Upper lobe of left lung (tissue), 6 donors: ENCODE results near the gene TIPARP. TPM values are rescaled to one million over a fixed set of nuclear protein-coding genes. Genes with fewer than 3 reads are reported as not detected.
A peak's percentile ranks its signal among the peaks of the same experiment; 100 is the strongest.

Experiments
- ATAC-seq, 2 donors: fragments of 200-7000 bp; cut with Tn5 transposase; one replicate each; pipeline ENCODE4 v1.9.1; 2022; ENCODE audit warnings: mild to moderate bottlenecking in 2 of 2, moderate library complexity in 2 of 2; ENCODE audit not compliant: low FRiP score in 2 of 2
- DNase-seq, 2 donors: peaks; one replicate each; pipeline ENCODE4 v3.0.0-alpha.2; 2019 to 2020
- H3K27ac ChIP-seq, 4 donors: fragments of 200-600 bp; sonication (generic); one replicate each; pipeline ENCODE4 v1.5.1; 2016 to 2019
- H3K27me3 ChIP-seq, 4 donors: fragments of 200-600 bp; sonication (generic); one replicate each; pipeline ENCODE4 v1.5.1; 2017 to 2019
- H3K36me3 ChIP-seq, 4 donors: fragments of 200-600 bp; sonication (generic); one replicate each; pipeline ENCODE4 v1.5.1; 2016 to 2019
- H3K4me1 ChIP-seq, 4 donors: fragments of 200-600 bp; sonication (generic); one replicate each; pipeline ENCODE4 v1.5.1; 2018 to 2019
- H3K4me3 ChIP-seq, 4 donors: fragments of 200-600 bp; sonication (generic); one replicate each; pipeline ENCODE4 v1.5.1; 2017 to 2019; ENCODE audit warnings: mild to moderate bottlenecking in 2 of 4, moderate library complexity in 1 of 4
- H3K9me3 ChIP-seq, 4 donors: fragments of 200-600 bp; sonication (generic); one replicate each; pipeline ENCODE4 v1.5.1; 2018 to 2019
- CTCF ChIP-seq, 6 experiments: fragments of 450-650 bp in 4 of 6; fragments of 200-600 bp in 2 of 6; sonication (generic) in 2 of 6; IDR thresholded peaks; one replicate each; pipeline ENCODE4 v1.5.1; 2016 to 2019; ENCODE audit warnings: antibody characterized with exemption in 6 of 6
- EP300 ChIP-seq, 4 donors: sonication (generic); formaldehyde crosslinking; IDR thresholded peaks; one replicate each; pipeline ENCODE4 v1.5.1; 2017; ENCODE audit warnings: antibody characterized with exemption in 4 of 4, control low read depth in 2 of 4
- POLR2A ChIP-seq, 4 donors: fragments of 450-650 bp; IDR thresholded peaks; one replicate each; pipeline ENCODE4 v1.5.1; 2016 to 2017; ENCODE audit warnings: antibody characterized with exemption in 4 of 4, mild to moderate bottlenecking in 2 of 4
- POLR2AphosphoS5 ChIP-seq, 2 donors: sonication (generic); formaldehyde crosslinking; IDR thresholded peaks; one replicate each; pipeline ENCODE4 v1.5.1; 2017; ENCODE audit warnings: antibody characterized with exemption in 2 of 2
- WGBS, 2 donors: methylation state at CpG; one replicate each; pipeline ENCODE4 v1.1.5; 2017 to 2018; 5-methylcytosine and 5-hydroxymethylcytosine counted together
- total RNA-seq, 6 donors: library from RNA; depleted of rRNA in 4 of 6; stranded (reverse); fragments of >200 nt in 4 of 6; gene quantifications; one replicate each; pipeline versions ENCODE4 v1.1.0 to v1.2.1, GENCODE V29; 2016 to 2021
- donor health status: DM: no; HTN: no; CAD: no; lungs with moderate emphysema.
- donor health status: DM: no; HTN: yes; CAD: no; lungs with severe emphysema.

TIPARP gene
- total RNA-seq, 6 donors from 2014 or later, result 21.5 to 84.7 (median 50.6) TPM

GRCh38 chr3:156680243-156680914 lies 6.0 kb downstream of the TIPARP start:
- peak overlapping the region in 1 of 4 donors; percentile 17 for H3K4me3 ChIP-seq
- ATAC-seq (peak in 1 of 2 donors; percentile 5), DNase-seq (no peak)
- peaks cover 0 to 28% (median 9%) of the 10 kb centered on the region in 4 donors for H3K36me3 ChIP-seq
- H3K27ac ChIP-seq, result peak overlapping the region in 2 of 4 donors; percentile 51 to 53
- 70 to 79% methylated on average over 2 of the region's 2 CpGs for WGBS, 2 donors
- peaks cover 40 to 72% (median 63%) of the 10 kb centered on the region in 4 donors for H3K4me1 ChIP-seq
- TF ChIP-seq EP300 (IDR thresholded peaks at IDR 0.05) (no peak), POLR2A (IDR thresholded peaks at IDR 0.05) (no peak), POLR2AphosphoS5 (IDR thresholded peaks at IDR 0.05) (no peak), CTCF (IDR thresholded peaks at IDR 0.05) (no peak)
- H3K9me3 ChIP-seq, result no peaks in the 10 kb centered on the region
- H3K27me3 ChIP-seq, result no peaks in the 10 kb centered on the region

- Histone ChIP-seq H3K27me3 (no peaks in the 10 kb centered on the region), H3K4me1 (peaks cover 44 to 75% (median 69%) of the 10 kb centered on the region in 4 donors), H3K36me3 (peaks cover 0 to 28% (median 9%) of the 10 kb centered on the region in 4 donors), H3K4me3 (peak overlapping the region in 1 of 4 donors; percentile 17), H3K9me3 (no peaks in the 10 kb centered on the region), H3K27ac (peak overlapping the region in 2 of 4 donors; percentile 51 to 53)
- TF ChIP-seq POLR2A (IDR thresholded peaks at IDR 0.05) (no peak), POLR2AphosphoS5 (IDR thresholded peaks at IDR 0.05) (peak in 1 of 2 donors; percentile 38), EP300 (IDR thresholded peaks at IDR 0.05) (peak in 1 of 4 donors; percentile 27), CTCF (IDR thresholded peaks at IDR 0.05) (no peak)
- DNase-seq (peak in 1 of 2 donors; percentile 35), ATAC-seq (peak; percentile 91 to 92)
- 9 to 28% methylated on average over 4 of the region's 4 CpGs for WGBS, 2 donors
Measured at GRCh38 chr3:156681002-156681401, 6.6 kb downstream of the TIPARP start.

- H3K9me3 ChIP-seq, result no peaks in the 10 kb centered on the region
- WGBS, 2 donors, result 61 to 90% methylated on average over 1 of the region's 1 CpG
- no peak overlapping the region for H3K27ac ChIP-seq
- peaks cover 0 to 28% (median 9%) of the 10 kb centered on the region in 4 donors for H3K36me3 ChIP-seq
- H3K4me1 ChIP-seq, result peaks cover 54 to 74% (median 65%) of the 10 kb centered on the region in 4 donors
- no peak overlapping the region for H3K4me3 ChIP-seq
- ATAC-seq (no peak), DNase-seq (no peak)
- no peak for TF ChIP-seq CTCF (IDR thresholded peaks at IDR 0.05)
- TF ChIP-seq POLR2A (IDR thresholded peaks at IDR 0.05), result no peak
- H3K27me3 ChIP-seq, result no peaks in the 10 kb centered on the region
Measured at GRCh38 chr3:156682501-156682900, 8.1 kb downstream of the TIPARP start.

- H3K9me3 ChIP-seq, result no peaks in the 10 kb centered on the region
- H3K27ac ChIP-seq, result no peak overlapping the region
- no peak overlapping the region for H3K4me3 ChIP-seq
- TF ChIP-seq CTCF (IDR thresholded peaks at IDR 0.05), result no peak
- TF ChIP-seq POLR2A (IDR thresholded peaks at IDR 0.05), result no peak
- no peak for TF ChIP-seq EP300 (IDR thresholded peaks at IDR 0.05)
- no peak for TF ChIP-seq POLR2AphosphoS5 (IDR thresholded peaks at IDR 0.05)
- ATAC-seq, result no peak
- H3K36me3 ChIP-seq, result peaks cover 0 to 24% (median 8%) of the 10 kb centered on the region in 4 donors
- no peak for DNase-seq
- no peaks in the 10 kb centered on the region for H3K27me3 ChIP-seq
- H3K4me1 ChIP-seq, result peaks cover 52 to 70% (median 63%) of the 10 kb centered on the region in 4 donors
Measured at GRCh38 chr3:156682963-156683362, 8.6 kb downstream of the TIPARP start.

- H3K27ac ChIP-seq, result peak overlapping the region in 1 of 4 donors; percentile 14
- DNase-seq (no peak), ATAC-seq (peak in 1 of 2 donors; percentile 21)
Measured at GRCh38 chr3:156685198-156685597, 10.8 kb downstream of the TIPARP start.

More at GRCh38 chr3:156685198-156685597, 10.8 kb downstream of the TIPARP start:
- WGBS, 2 donors, result 38 to 57% methylated on average over 2 of the region's 2 CpGs
- Histone ChIP-seq H3K27me3 (no peaks in the 10 kb centered on the region), H3K4me3 (no peak overlapping the region), H3K36me3 (peaks cover 0 to 4% (median 2%) of the 10 kb centered on the region in 4 donors), H3K9me3 (no peaks in the 10 kb centered on the region), H3K4me1 (peaks cover 55 to 73% (median 64%) of the 10 kb centered on the region in 4 donors)
- TF ChIP-seq CTCF (IDR thresholded peaks at IDR 0.05) (no peak), EP300 (IDR thresholded peaks at IDR 0.05) (no peak), POLR2AphosphoS5 (IDR thresholded peaks at IDR 0.05) (no peak), POLR2A (IDR thresholded peaks at IDR 0.05) (no peak)
